HCT116 (cell line): Measurements from ENCODE around the gene TK2. TPM values are rescaled to one million over a fixed set of nuclear protein-coding genes. Genes with fewer than 3 reads are reported as not detected.

Source experiments
- ATAC-seq: fragments of 200-7000 bp; cut with Tn5 transposase; 2 replicates; pipeline ENCODE4 v1.9.1; 2020; ENCODE audit warnings: mild to moderate bottlenecking, moderate library complexity
- BruUV-seq: library from RNA; stranded (reverse); fragments of 400-500 nt; replicated peaks from 2 replicates; lab custom pipeline; 2021; lab: Mats Ljungman, UMichigan
- CTCF ChIA-PET: fragments of 300-600 bp; sonication (Branson Sonifier 250); formaldehyde crosslinking; loops from one replicate; lab custom pipeline; 2021; ENCODE audit warnings: antibody characterized with exemption; lab: Charles Lee
- POLR2A ChIA-PET: fragments of 300-600, 350-600 bp; sonication (Branson Sonifier 250); formaldehyde crosslinking; loops from one replicate; lab custom pipeline; 2021; ENCODE audit warnings: antibody characterized with exemption; lab: Charles Lee
- RAD21 ChIA-PET, 2 experiments: fragments of 300-600 bp; sonication (Branson Sonifier 250); formaldehyde crosslinking; loops; one replicate each; lab custom pipeline; 2023; ENCODE audit warnings: low total read pairs in 2 of 2; ENCODE audit not compliant: uncharacterized antibody in 2 of 2, unreplicated experiment in 2 of 2, low non-redundant PET in 1 of 2; lab: Charles Lee
- DNase-seq: peaks from one replicate; pipeline ENCODE4 v3.0.0-alpha.2; 2010; ENCODE audit warnings: low read depth, low spot score
- H2AFZ ChIP-seq: fragments of 200-600 bp; shearing (Covaris generic), sonication (generic); 2 replicates; pipeline ENCODE4 v1.6.1; 2017; ENCODE audit warnings: low read depth, mixed run types, mixed read lengths, antibody characterized with exemption, low read length; ENCODE audit not compliant: poor library complexity, severe bottlenecking
- H3K27ac ChIP-seq: 2 replicates; pipeline ENCODE4 v1.5.1; 2012; ENCODE audit warnings: low read depth, low read length
- H3K27me3 ChIP-seq: fragments of 200-600 bp; sonication (generic); 2 replicates; pipeline ENCODE4 v1.6.1; 2016; ENCODE audit warnings: mixed run types, low read length, mixed read lengths; ENCODE audit not compliant: insufficient read depth
- H3K36me3 ChIP-seq, 2 experiments: fragments of 200-500 bp in 1 of 2; fragments of 200-600 bp in 1 of 2; sonication (Bioruptor generic) in 1 of 2; sonication (generic) in 1 of 2; 2 replicates each; pipeline versions ENCODE4 v1.5.1 to v1.6.1; 2014 to 2016; ENCODE audit warnings: low read length in 2 of 2, inconsistent platforms in 1 of 2, mixed read lengths in 1 of 2, mixed run types in 1 of 2; ENCODE audit not compliant: insufficient read depth in 2 of 2, control insufficient read depth in 1 of 2
- H3K4me1 ChIP-seq, 2 experiments: fragments of 200-600 bp in 1 of 2; sonication (generic) in 1 of 2; 2 replicates each; pipeline versions ENCODE4 v1.5.1 to v1.6.1; 2012 to 2017; ENCODE audit warnings: low read length in 2 of 2, inconsistent platforms in 1 of 2, mild to moderate bottlenecking in 1 of 2, mixed read lengths in 1 of 2, mixed run types in 1 of 2, moderate library complexity in 1 of 2; ENCODE audit not compliant: insufficient read depth in 2 of 2, control insufficient read depth in 1 of 2
- H3K4me2 ChIP-seq: fragments of 200-600 bp; sonication (generic); 2 replicates; pipeline ENCODE4 v1.6.1; 2017; ENCODE audit warnings: mixed run types, low read length, mixed read lengths
- H3K4me3 ChIP-seq, 2 experiments: fragments of 200-600 bp in 1 of 2; sonication (generic) in 1 of 2; replicated peaks in 1 of 2; 2 replicates each; pipeline ENCODE4 v1.5.1; 2011 to 2016; ENCODE audit warnings: low read length in 2 of 2, control low read depth in 1 of 2, low read depth in 1 of 2, mild to moderate bottlenecking in 1 of 2, mixed read lengths in 1 of 2, mixed run types in 1 of 2
- H3K79me2 ChIP-seq: fragments of 200-600 bp; sonication (generic); 2 replicates; pipeline ENCODE4 v1.6.1; 2017; ENCODE audit warnings: mild to moderate bottlenecking, mixed run types, low read length, moderate library complexity, mixed read lengths; ENCODE audit not compliant: insufficient read depth
- H3K9ac ChIP-seq: fragments of 200-600 bp; sonication (generic); 2 replicates; pipeline ENCODE4 v1.6.1; 2016; ENCODE audit warnings: low read length, mixed read lengths
- H3K9me2 ChIP-seq: fragments of 200-600 bp; sonication (generic), shearing (Covaris generic); 2 replicates; pipeline ENCODE4 v1.6.1; 2017; ENCODE audit warnings: mixed run types, mild to moderate bottlenecking, moderate library complexity; ENCODE audit not compliant: insufficient read depth
- H3K9me3 ChIP-seq, 2 experiments: fragments of 200-500 bp in 1 of 2; fragments of 200-600 bp in 1 of 2; sonication (Bioruptor generic) in 1 of 2; sonication (generic) in 1 of 2; 2 replicates each; pipeline ENCODE4 v1.6.1; 2014 to 2017; ENCODE audit warnings: low read length in 2 of 2, mixed read lengths in 2 of 2, inconsistent platforms in 1 of 2, low read depth in 1 of 2, mild to moderate bottlenecking in 1 of 2, mixed run types in 1 of 2, moderate library complexity in 1 of 2; ENCODE audit not compliant: control insufficient read depth in 1 of 2, insufficient read depth in 1 of 2
- H4K20me1 ChIP-seq: fragments of 200-600 bp; sonication (generic), shearing (Covaris generic); 2 replicates; pipeline ENCODE4 v1.6.1; 2017; ENCODE audit warnings: mixed run types, mild to moderate bottlenecking, moderate library complexity; ENCODE audit not compliant: insufficient read depth
- CBX3 ChIP-seq: IDR thresholded peaks from 2 replicates; pipeline ENCODE4 v1.6.1; 2012; ENCODE audit warnings: low read depth
- CEBPB ChIP-seq: IDR thresholded peaks from 2 replicates; pipeline ENCODE4 v1.6.1; 2012; ENCODE audit warnings: low read depth
- EZH2 ChIP-seq: fragments of 200-600 bp; sonication (generic); IDR thresholded peaks from 2 replicates; pipeline ENCODE4 v1.6.1; 2017; ENCODE audit warnings: antibody characterized with exemption, mixed run types
- EZH2phosphoT487 ChIP-seq: fragments of 200-600 bp; IDR thresholded peaks from 2 replicates; pipeline ENCODE4 v1.6.1; 2018; ENCODE audit warnings: antibody characterized with exemption, borderline replicate concordance
- JUND ChIP-seq: IDR thresholded peaks from 2 replicates; pipeline ENCODE4 v1.6.1; 2012
- MAX ChIP-seq: IDR thresholded peaks from 2 replicates; pipeline ENCODE4 v1.6.1; 2012
- POLR2A ChIP-seq: IDR thresholded peaks from 2 replicates; pipeline ENCODE4 v1.7.0; 2011; ENCODE audit warnings: borderline replicate concordance; ENCODE audit not compliant: insufficient read depth, insufficient read length; ENCODE audit errors: extremely low read depth
- POLR2AphosphoS5 ChIP-seq: IDR thresholded peaks from 2 replicates; pipeline ENCODE4 v1.6.1; 2011; ENCODE audit warnings: mild to moderate bottlenecking, low read depth, low read length, moderate library complexity
- RAD21 ChIP-seq: IDR thresholded peaks from 2 replicates; pipeline ENCODE4 v1.6.1; 2012; ENCODE audit warnings: low read depth, mild to moderate bottlenecking
- SIN3A ChIP-seq: IDR thresholded peaks from 2 replicates; pipeline ENCODE4 v1.6.1; 2012; ENCODE audit warnings: low read depth
- YY1 ChIP-seq: IDR thresholded peaks from 2 replicates; pipeline ENCODE4 v1.6.1; 2011; ENCODE audit warnings: low read length, low read depth, moderate library complexity, mild to moderate bottlenecking; ENCODE audit not compliant: insufficient replicate concordance; ENCODE audit errors: extremely low read depth
- ZNF274 ChIP-seq: fragments of 200-500 bp; sonication (Bioruptor generic); IDR thresholded peaks from 2 replicates; pipeline ENCODE4 v1.6.1; 2014; ENCODE audit warnings: mild to moderate bottlenecking, low read depth, low read length, inconsistent platforms
- intact Hi-C: fragments of 100-400 bp; cut with micrococcal nuclease; formaldehyde crosslinking; loops from 2 replicates; pipeline ENCODE4 v1.10.0; 2022
- total RNA-seq: library from RNA; stranded (reverse); gene quantifications from one replicate; pipeline ENCODE4 v1.2.1, GENCODE V29; 2021; ENCODE audit not compliant: unreplicated experiment
- TF ChIP-seq, protein P1 (sequence below): IDR thresholded peaks from 2 replicates; pipeline ENCODE4 v1.6.1; 2011; ENCODE audit warnings: mild to moderate bottlenecking, low read length, moderate library complexity; ENCODE audit not compliant: insufficient replicate concordance; ENCODE audit errors: extremely low read depth
- TF ChIP-seq, protein P2 (sequence below): IDR thresholded peaks from 2 replicates; pipeline ENCODE4 v1.6.1; 2012

Gene TK2
- total RNA-seq, 1 experiment from 2014 or later: 15.4 TPM

DNA sequence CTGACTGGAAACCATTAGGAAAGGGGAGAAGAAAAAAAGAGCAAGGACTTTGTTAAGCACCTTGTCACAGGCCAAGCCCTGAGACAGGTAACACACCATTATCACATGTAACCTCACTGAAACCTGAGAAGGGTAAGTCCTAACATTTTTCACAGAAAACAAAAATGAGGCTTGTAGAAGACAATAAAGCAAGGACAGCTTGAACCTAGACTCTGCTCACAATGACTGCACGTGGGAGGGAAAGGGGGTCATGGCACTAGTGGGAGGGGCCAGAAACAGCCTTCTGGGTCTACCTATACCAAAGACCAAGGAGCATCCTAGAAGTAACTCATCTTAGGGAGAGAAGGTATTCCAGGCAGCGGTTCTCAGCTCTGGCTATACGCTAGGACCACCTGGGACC, 7.5 kb downstream of the TK2 start:
- Histone ChIP-seq H3K9me2 (no peaks in the 10 kb centered on the region), H4K20me1 (no peaks in the 10 kb centered on the region), H3K79me2 (no peaks in the 10 kb centered on the region), H3K27me3 (no peaks in the 10 kb centered on the region), H3K4me3 (no peak overlapping the region), H3K9me3 (no peaks in the 10 kb centered on the region), H2AFZ (no peak overlapping the region), H3K36me3 (no peaks in the 10 kb centered on the region; a peak in 1 of 4 replicates), H3K4me2 (no peak overlapping the region), H3K27ac (no peak overlapping the region), H3K9ac (no peak overlapping the region), H3K4me1 (no peaks in the 10 kb centered on the region)
- intact Hi-C loops: no loop called here
- RAD21 ChIA-PET: no interaction called here
- ATAC-seq (no peak), DNase-seq (no peak)
- POLR2A ChIA-PET: no interaction called here
- CTCF ChIA-PET: no interaction called here
- TF ChIP-seq JUND (no peak), MAX (no peak), RAD21 (no peak), CBX3 (no peak), EZH2 (no peak), POLR2AphosphoS5 (no peak), SIN3A (no peak), ZNF274 (no peak), YY1 (no peak), EZH2phosphoT487 (no peak), CEBPB (no peak), POLR2A (no peak)
- TF ChIP-seq, protein P1, sequence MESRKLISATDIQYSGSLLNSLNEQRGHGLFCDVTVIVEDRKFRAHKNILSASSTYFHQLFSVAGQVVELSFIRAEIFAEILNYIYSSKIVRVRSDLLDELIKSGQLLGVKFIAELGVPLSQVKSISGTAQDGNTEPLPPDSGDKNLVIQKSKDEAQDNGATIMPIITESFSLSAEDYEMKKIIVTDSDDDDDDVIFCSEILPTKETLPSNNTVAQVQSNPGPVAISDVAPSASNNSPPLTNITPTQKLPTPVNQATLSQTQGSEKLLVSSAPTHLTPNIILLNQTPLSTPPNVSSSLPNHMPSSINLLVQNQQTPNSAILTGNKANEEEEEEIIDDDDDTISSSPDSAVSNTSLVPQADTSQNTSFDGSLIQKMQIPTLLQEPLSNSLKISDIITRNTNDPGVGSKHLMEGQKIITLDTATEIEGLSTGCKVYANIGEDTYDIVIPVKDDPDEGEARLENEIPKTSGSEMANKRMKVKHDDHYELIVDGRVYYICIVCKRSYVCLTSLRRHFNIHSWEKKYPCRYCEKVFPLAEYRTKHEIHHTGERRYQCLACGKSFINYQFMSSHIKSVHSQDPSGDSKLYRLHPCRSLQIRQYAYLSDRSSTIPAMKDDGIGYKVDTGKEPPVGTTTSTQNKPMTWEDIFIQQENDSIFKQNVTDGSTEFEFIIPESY: no peak
- TF ChIP-seq, protein P2, sequence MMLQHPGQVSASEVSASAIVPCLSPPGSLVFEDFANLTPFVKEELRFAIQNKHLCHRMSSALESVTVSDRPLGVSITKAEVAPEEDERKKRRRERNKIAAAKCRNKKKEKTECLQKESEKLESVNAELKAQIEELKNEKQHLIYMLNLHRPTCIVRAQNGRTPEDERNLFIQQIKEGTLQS: no peak
- no TSS peak for BruUV-seq
